CD4-positive, alpha-beta T cell treated with Interleukin-21 for 1 hour (primary cell): Measurements from ENCODE around the gene MARK2.
A peak's percentile ranks its signal among the peaks of the same experiment; 100 is the strongest.

Experiments
- DNase-seq: peaks from one replicate; pipeline ENCODE4 v3.0.0-alpha.2; 2020

The MARK2 gene

GRCh38 chr11:63911876-63912275, 73.0 kb downstream of the MARK2 start:
- DNase-seq = no peak

- no peak for DNase-seq
Measured at GRCh38 chr11:63912678-63913077, 73.8 kb downstream of the MARK2 start.

- DNase-seq = no peak
Measured at GRCh38 chr11:63913866-63914830, 75.2 kb downstream of the MARK2 start.

- DNase-seq = no peak
Measured at GRCh38 chr11:63914896-63915691, 76.2 kb downstream of the MARK2 start.

- DNase-seq = peak; percentile 22
Measured at GRCh38 chr11:63915961-63916836, 77.3 kb downstream of the MARK2 start.

- DNase-seq = peak; percentile 70
Measured at GRCh38 chr11:63916837-63917691, 78.2 kb downstream of the MARK2 start, which contains the start of gene RCOR2. Gene RCOR2, minus strand, starts transcription at chr11:63917164. Its CDS starts 708 bp downstream, at chr11:63916456.

- DNase-seq = peak; percentile 43
Measured at GRCh38 chr11:63917692-63918506, 79.0 kb downstream of the MARK2 start.

- no peak for DNase-seq
Measured at GRCh38 chr11:63918507-63919191, 79.7 kb downstream of the MARK2 start.

- no peak for DNase-seq
Measured at GRCh38 chr11:63919267-63920125, 80.6 kb downstream of the MARK2 start.

- no peak for DNase-seq
Measured at GRCh38 chr11:63920126-63920938, 81.4 kb downstream of the MARK2 start.

- peak; percentile 36 for DNase-seq
Measured at GRCh38 chr11:63920939-63921417, 82.1 kb downstream of the MARK2 start.

- DNase-seq = no peak
Measured at GRCh38 chr11:63922673-63923192, 83.8 kb downstream of the MARK2 start.

GRCh38 chr11:63923319-63923718, 84.4 kb downstream of the MARK2 start:
- no peak for DNase-seq

GRCh38 chr11:63929616-63930015, 90.7 kb downstream of the MARK2 start:
- no peak for DNase-seq

GRCh38 chr11:63931045-63931444, 92.1 kb downstream of the MARK2 start:
- no peak for DNase-seq

- DNase-seq = no peak
Measured at GRCh38 chr11:63931876-63932275, 93.0 kb downstream of the MARK2 start.

- no peak for DNase-seq
Measured at GRCh38 chr11:63933459-63933858, 94.5 kb downstream of the MARK2 start.
